CD4-positive, alpha-beta T cell treated with Interleukin-17A for 1 hour (primary cell): ENCODE data around the gene ADCK2.
"Not testable (repeated sequence)": the region's sequence is repeated elsewhere in the genome, so short reads cannot be mapped to it uniquely, and the experiment has no call there.

Source experiments
- DNase-seq: peaks from one replicate; pipeline ENCODE4 v3.0.0-alpha.2; 2020

The ADCK2 gene

DNA sequence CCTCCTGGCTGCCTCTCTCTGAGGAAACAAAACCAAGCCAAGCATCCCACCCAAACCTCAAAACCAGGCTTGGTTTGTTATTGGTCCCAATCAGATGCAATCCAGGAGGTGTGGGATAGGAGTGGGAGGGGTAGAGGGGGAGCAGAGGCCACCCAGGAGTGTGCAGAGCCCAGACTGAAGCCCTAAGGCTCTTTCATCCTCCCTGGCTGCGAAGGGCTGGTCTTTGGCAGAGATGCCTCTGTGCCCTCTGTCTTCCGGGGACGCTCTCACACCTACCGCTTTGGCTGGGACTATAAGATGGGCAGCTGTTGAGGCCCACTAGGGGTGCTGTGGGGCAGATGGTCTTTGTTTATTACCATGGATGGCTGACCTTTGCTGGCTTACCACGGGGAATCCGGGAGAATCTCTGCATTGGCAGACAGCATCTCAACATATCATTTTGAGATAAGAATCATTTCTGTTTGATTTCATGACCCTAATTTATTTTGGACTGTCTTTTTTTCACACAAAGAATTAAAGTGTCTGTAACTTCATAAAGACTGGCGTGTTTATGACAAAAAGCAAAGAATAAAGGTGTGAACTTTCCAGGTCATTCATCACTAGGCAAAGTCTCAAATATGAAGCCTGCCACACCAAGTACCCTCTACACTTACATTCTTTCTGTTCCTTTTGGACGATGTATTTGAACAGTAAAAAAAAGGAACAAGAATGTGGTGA, 25.7 kb upstream of the ADCK2 start:
- peak; percentile 45 for DNase-seq

- no peak for DNase-seq
Observed at GRCh38 chr7:140649556-140650205, 23.1 kb upstream of the ADCK2 start.

- DNase-seq, result no peak
Observed at GRCh38 chr7:140650367-140650766, 22.4 kb upstream of the ADCK2 start.

DNA sequence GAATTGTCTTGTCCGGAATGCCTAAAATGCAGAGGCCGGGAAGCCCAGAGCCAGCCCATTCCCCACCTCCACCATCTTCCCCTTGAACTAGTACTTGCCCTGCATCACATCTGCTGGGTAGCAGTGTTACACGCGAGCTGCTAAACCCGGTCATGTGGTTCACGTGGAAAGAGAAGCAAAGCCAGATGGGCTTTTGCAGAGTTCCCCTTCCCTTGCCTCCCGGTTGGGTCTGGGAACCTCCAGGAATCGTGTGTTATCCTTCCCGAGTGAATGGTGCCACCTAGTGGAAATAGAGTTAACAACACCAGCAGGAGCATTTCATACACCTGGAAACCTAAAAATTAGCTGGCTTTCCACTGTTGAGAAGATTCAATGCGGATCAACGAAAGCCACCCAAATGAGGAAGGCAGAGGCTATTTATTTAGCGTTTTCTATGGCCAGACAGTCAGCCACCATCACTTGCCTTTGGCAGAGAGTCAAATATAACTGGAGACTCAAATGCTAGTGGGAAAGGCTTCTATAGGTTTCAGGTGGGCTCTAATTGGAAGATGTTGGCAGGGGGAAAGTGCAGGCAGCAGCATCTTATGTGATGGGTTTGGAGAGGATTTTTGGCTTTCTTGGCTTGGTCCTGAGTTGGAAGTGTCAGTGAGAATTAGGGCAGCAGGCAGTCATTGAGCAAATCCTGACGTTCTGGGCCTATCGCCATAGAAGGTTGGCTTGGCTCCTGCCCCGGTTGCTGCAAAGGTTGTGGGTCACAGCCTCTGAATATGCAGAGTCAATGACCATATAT, 19.2 kb upstream of the ADCK2 start:
- DNase-seq, result peak; percentile 60

DNA sequence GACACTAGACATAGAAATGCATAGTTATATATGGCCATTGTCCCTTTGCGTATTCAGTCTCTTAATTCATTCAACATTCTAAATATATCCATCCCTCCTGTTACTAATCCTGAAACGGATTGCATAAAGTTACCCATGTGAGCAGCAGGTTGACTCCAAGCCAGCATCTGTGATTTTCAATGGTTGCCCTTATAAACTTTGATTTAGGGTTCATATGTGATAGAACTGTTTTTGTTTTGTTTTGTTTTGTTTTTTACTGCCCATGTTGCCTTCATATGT, 18.7 kb upstream of the ADCK2 start:
- DNase-seq, result no peak

DNA sequence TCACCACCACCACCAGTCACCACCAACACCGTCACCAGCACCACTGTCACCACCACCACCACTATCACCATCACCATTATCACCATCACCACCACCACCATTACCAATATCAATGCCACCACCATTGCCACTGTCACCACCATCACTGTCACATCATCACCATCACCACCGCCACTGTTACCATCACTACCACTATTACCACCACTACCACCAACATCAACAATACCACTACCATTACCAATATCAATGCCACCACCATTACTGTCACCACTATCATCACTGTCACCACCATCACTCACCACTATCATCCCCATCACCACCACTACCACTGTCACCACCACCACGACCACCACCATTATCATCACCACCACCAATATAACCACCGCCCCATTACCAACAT, 18.1 kb upstream of the ADCK2 start:
- no peak for DNase-seq

DNA sequence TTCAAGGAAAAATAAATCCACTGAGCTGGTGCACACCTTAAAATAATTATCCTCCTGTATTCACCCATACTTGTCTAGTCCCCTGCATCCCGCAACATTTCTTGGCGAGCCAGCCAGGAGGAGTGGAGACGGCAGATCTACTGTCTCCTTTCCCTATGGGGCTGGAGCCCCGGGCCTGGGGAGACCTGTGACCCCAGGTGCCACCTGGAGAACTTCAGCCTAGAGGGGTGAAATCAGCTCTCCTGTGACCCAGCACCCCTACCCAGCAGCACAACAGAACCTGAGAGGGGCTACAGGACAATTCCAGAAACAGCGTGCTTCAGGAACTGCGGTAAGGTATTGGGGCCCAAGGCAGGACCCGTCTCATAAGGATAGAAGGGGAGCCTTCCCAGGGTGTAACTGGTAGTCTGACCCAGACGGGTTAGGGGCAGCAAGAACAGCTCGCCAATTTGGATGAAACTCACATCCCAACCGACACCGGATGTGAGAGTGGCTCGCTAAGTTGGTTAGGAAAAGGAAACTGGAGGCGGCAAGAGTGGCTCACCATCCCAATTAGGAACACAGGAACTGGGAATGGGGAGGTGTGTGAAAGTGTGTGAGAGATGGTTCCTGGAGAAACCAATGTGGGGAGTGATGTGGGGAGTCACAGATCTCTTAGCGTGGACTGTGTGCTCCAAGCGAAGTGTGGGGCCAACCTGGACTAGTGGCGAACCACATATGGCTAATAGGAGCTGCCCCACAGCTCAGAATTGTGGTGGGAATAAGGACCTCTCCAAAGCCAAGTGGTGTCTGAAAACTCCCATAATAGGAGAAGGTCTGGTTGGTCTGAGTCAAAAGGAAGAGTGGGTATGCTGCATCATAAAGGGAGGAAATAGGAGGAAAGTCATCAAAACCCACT, 17.0 kb upstream of the ADCK2 start:
- no peak for DNase-seq

DNA sequence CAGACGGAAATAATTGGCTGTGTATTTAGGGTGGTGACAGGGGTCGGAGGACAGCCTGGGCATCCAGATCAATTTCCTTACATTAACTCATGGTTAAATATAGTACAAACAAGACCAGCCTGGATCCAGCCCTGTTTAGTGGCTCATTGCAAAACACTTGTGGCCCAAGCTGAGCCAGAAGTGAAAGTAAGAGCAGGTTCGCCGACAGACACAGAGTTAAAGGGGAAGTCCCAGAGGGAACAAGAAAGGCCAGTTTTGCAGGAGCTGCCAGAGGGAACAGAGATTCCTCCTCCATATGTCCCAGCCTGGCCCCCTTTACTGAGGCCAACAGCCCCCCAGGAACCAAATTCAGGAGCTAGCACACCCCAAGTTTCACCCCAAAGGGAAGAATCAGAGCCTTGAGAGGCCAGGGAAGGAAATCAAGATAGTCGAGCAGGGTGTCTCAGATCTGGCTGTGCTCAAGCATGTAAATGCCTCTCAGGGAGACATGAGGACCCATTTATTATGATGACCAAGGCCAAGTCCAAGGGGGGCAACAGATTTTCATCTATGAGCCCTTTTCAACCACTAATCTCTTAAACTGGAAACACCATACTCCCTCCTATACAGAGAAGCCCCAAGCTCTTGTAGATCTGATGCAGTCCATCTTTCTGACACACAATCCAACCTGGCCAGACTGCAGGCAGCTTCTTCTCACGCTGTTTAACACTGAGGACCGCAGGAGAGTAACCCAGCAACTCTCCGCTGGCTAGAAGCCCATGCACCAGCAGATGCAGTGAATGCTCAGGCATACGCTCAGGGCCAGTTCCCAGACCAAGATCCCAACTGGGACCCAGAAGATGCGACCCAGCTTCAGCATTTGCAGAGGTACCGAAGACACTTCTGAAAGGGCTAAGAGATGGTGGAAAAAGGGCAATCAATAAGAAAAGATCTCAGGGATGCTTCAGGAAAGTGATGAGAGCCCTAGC, 15.9 kb upstream of the ADCK2 start:
- DNase-seq, result peak; percentile 39

DNA sequence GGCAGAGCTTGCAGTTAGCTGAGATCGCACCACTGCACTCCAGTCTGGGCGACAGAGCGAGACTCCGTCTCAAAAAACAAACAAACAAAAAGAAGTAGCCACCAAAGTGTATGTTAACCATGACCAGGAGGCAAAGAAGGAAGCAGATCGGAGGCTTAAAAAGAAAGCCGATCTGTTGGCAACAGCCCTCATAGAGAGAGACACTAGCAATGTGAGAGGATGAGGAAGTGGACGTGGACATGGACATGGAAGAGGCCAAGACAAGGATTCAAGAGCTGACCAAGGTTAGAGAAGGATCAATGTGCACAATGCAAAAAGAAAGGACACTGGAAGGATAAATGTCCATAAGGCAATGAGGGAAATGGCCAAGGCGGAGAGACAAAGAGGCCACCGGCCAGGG, 14.9 kb upstream of the ADCK2 start:
- DNase-seq, result no peak

DNA sequence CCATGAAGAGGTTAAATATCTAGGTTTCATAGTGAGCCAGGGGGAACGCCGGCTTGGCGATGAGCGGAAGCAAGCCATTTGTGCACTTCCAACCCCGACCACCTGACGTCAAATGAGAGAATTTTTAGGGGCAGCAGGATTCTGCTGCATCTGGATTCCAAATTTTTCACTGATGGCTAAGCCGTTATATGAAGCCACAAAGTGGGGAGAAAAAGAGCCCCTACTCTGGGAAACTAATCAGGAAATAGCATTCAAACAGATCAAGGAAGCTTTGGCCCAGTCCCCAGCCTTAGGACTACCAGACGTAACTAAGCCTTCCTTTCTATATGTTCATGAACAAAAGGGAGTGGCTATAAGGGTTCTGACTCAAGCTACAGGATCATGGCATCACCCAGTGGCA, 12.9 kb upstream of the ADCK2 start:
- no peak for DNase-seq

GRCh38 chr7:140661124-140661523, 11.6 kb upstream of the ADCK2 start:
- DNase-seq, result no peak

- DNase-seq, result not testable (repeated sequence)
Observed at GRCh38 chr7:140662938-140663337, 9.8 kb upstream of the ADCK2 start.

- no peak for DNase-seq
Observed at GRCh38 chr7:140667476-140667875, 5.3 kb upstream of the ADCK2 start.

- DNase-seq, result no peak
Observed at GRCh38 chr7:140668641-140669040, 4.1 kb upstream of the ADCK2 start.

DNA sequence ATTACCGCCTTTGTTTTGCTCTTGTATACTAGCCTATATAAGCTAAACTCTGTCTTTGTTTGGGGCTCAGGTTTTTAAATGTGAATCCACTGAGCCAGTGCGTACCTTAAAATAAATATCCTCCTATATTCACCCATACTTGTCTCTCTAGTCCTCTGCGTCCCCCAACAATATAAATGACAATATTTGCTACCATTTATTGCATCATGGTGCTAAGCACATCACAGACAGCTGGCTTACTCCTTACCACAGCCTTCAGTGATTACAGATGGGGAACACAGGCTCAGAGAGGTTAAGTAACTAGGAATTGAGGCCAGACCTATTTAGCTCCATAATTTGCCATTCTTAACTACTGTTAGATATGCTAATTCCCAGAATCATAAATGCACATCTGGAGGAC, 3.4 kb upstream of the ADCK2 start:
- no peak for DNase-seq

GRCh38 chr7:140669862-140670261, 2.9 kb upstream of the ADCK2 start:
- DNase-seq, result not testable (repeated sequence)

DNA sequence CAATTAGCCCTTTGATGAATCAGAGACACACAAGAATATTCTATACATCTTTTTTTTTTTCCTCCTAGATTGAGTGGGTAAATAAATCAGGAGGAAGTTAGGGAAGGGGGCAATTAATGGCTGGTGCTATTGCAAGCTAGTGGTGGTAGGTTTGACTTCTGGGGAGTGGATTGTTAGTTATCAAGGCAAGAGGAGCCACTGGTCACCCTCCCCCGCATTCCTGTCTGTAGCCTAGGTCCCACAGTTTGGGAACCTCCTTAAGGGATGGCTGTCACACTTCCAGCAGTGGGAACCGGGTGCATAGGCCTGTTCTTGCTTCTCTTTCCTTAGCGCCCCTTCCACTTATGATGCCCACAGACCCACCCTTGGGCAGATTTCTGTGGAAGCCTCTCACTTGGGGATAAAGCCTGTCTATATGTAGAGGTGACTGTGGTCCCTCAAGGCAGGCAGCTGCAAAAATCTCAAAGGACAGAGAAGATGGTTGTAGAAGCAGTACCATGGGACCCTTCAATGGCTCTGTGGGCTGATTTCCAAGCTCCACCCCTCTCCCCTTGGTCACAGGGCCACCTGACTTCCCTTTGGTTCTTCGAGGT, 2.3 kb upstream of the ADCK2 start:
- no peak for DNase-seq

GRCh38 chr7:140671966-140672365, 779 bp upstream of the ADCK2 start:
- no peak for DNase-seq

DNA sequence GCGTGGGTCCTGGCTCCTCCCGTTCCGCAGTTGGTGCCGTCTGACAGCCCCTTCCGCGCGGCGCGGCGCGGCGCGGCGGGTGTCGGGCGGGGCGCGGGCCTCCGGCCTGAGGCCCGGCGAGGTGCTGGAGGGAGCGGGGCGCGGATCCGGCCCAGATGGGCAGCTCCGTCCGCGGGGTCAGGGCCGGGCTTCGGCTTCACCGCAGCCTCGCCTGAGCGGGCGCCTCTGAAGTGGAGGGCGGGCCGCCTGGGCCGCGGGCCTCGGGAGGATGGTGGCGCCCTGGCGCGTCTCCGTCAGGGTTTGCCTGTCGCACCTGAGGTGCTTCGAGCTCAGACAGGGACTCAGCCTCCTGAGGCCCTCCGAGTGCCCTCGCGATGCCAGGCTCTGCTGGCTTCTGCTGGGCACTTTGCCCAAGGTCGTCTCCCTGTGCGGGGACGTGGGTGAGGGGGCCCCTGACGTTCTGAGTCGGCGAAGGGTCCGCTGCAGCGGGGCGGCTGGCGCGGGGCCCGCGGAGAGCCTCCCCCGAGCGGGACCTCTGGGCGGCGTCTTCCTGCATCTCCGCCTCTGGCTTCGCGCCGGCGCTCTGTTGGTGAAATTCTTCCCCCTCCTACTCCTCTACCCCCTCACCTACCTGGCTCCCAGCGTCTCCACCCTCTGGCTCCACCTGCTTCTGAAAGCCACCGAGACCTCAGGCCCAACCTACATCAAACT, 473 bp downstream of the ADCK2 start:
- peak; percentile 60 for DNase-seq

DNA sequence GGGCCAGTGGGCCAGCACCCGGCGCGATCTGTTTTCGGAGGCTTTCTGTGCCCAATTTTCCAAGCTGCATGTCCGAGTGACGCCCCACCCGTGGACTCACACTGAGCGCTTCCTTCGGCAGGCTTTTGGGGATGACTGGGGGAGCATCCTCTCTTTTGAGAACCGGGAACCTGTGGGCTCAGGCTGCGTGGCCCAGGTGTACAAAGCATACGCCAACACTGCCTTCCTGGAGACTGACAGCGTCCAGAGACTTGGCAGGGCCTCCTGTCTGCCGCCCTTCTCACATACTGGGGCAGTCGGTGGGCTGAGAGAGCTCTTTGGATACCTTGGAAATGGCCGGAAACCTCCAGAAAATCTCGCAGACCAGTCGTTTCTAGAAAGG, 1.0 kb downstream of the ADCK2 start:
- no peak for DNase-seq

DNA sequence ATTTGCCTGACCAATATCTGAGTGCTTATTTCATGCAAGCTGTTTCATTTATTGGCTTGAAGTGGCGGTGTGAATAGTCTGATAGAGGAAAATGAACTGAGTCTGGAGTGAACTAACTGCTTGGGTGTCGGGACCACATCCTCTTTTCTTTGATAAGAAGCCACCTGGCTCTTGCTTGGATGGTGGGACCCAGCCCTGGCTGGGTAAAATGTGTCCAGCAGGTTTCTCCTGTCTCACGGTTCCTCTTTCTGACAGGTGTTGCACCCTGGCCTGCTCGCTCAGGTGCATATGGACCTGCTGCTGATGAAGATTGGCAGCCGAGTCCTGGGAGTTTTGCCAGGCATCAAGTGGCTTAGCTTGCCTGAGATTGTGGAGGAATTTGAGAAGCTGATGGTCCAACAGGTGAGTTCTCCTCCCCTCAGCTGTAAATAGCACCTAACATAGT, 1.6 kb downstream of the ADCK2 start:
- DNase-seq, result no peak
